Stomach (tissue), 9 donors: ENCODE measurements around the gene LNX2. TPM values are rescaled to one million over a fixed set of nuclear protein-coding genes. Genes with fewer than 3 reads are reported as not detected.

Experiments
- DNase-seq, 2 donors: peaks; one replicate each; pipeline versions ENCODE4 v3.0.0 to v3.0.0-alpha.2; 2013 to 2019
- H3K27ac ChIP-seq, 5 donors: fragments of 200-600 bp in 4 of 5; sonication (generic) in 4 of 5; one replicate each; pipeline ENCODE4 v1.5.1; 2013 to 2019; ENCODE audit warnings: mild to moderate bottlenecking in 1 of 5, moderate library complexity in 1 of 5
- H3K27me3 ChIP-seq, 3 donors: fragments of 200-600 bp; sonication (generic); one replicate each; pipeline ENCODE4 v1.5.1; 2017 to 2019; ENCODE audit warnings: mixed run types in 1 of 3
- H3K36me3 ChIP-seq, 4 donors: fragments of 200-600 bp; sonication (generic); 1 replicate in 3 of 4; 2 replicates in 1 of 4; pipeline ENCODE4 v1.5.1; 2016 to 2019
- H3K4me1 ChIP-seq, 4 donors: fragments of 200-600 bp; sonication (generic); one replicate each; pipeline ENCODE4 v1.5.1; 2016 to 2019
- H3K4me3 ChIP-seq, 4 donors: fragments of 200-600 bp; sonication (generic) in 3 of 4; one replicate each; pipeline ENCODE4 v1.5.1; 2016 to 2019; ENCODE audit warnings: mild to moderate bottlenecking in 1 of 4
- H3K9me3 ChIP-seq, 4 donors: fragments of 200-600 bp; sonication (generic); one replicate each; pipeline ENCODE4 v1.5.1; 2016 to 2019
- CTCF ChIP-seq, 7 experiments: fragments of 450-650 bp in 4 of 7; fragments of 200-600 bp in 3 of 7; sonication (generic) in 3 of 7; IDR thresholded peaks; one replicate each; pipeline ENCODE4 v1.5.1; 2016 to 2019; ENCODE audit warnings: antibody characterized with exemption in 7 of 7, control low read depth in 2 of 7, mild to moderate bottlenecking in 1 of 7
- EP300 ChIP-seq: sonication (generic); formaldehyde crosslinking; IDR thresholded peaks from one replicate; pipeline ENCODE4 v1.6.1; 2017; ENCODE audit warnings: antibody characterized with exemption
- POLR2A ChIP-seq, 4 donors: fragments of 450-650 bp; IDR thresholded peaks; one replicate each; pipeline ENCODE4 v1.6.1; 2016; ENCODE audit warnings: antibody characterized with exemption in 4 of 4, control low read depth in 2 of 4, mild to moderate bottlenecking in 1 of 4, moderate library complexity in 1 of 4
- POLR2AphosphoS5 ChIP-seq, 3 donors: sonication (generic); formaldehyde crosslinking; IDR thresholded peaks; one replicate each; pipeline ENCODE4 v1.6.1; 2016; ENCODE audit warnings: antibody characterized with exemption in 3 of 3
- WGBS, 5 donors: extraction: QIAGEN DNeasy Blood & Tissue Kit in 3 of 5; methylation state at CpG; one replicate each; pipeline versions ENCODE4 v1.1.5 to v1.1.7; 2013 to 2018; 5-methylcytosine and 5-hydroxymethylcytosine counted together
- intact Hi-C: fragments of 100-400 bp; cut with DNase I; formaldehyde crosslinking; loops from one replicate; pipeline ENCODE4 v1.15.1; 2023; ENCODE audit warnings: low total_unique reads
- polyA plus RNA-seq, 3 donors: library from polyadenylated mRNA; stranded (reverse); fragments of 200-250 nt; gene quantifications; one replicate each; pipeline ENCODE4 v1.2.3, GENCODE V29; 2013
- total RNA-seq, 5 donors: library from RNA; depleted of rRNA; stranded (reverse); fragments of >200 nt; gene quantifications; one replicate each; pipeline versions ENCODE4 v1.1.0 to v1.2.3, GENCODE V29; 2014 to 2016
- donor health status: healthy with polysubstance abuse.
- donor health status: Bipolar disorder and iron deficiency.
- donor health status: healthy.

LNX2 gene
- total and polyA plus RNA-seq, 8 donors, result 3.5 to 35.7 (median 9.3) TPM

GRCh38 chr13:27638521-27638920, 18.2 kb upstream of the LNX2 start:
- H3K27me3 ChIP-seq, result no peaks in the 10 kb centered on the region
- peaks cover 0 to 77% (median 46%) of the 10 kb centered on the region in 4 donors for H3K4me1 ChIP-seq
- TF ChIP-seq EP300 (no peak), POLR2AphosphoS5 (IDR thresholded peaks at IDR 0.05) (no peak), POLR2A (IDR thresholded peaks at IDR 0.05) (no peak), CTCF (IDR thresholded peaks at IDR 0.05) (no peak)
- no peak overlapping the region for H3K4me3 ChIP-seq
- WGBS, 5 donors, result 41 to 66% (median 61%) methylated on average over 2 of the region's 2 CpGs
- peak overlapping the region in 3 of 5 donors; percentile 28 to 66 (median 45) for H3K27ac ChIP-seq
- peak in 1 of 2 donors; percentile 61 for DNase-seq
- H3K9me3 ChIP-seq, result no peaks in the 10 kb centered on the region
- no peaks in the 10 kb centered on the region for H3K36me3 ChIP-seq
- intact Hi-C loops, result no loop called here

- DNase-seq, result no peak
- intact Hi-C loops, result no loop called here
- Histone ChIP-seq H3K27ac (peak overlapping the region in 3 of 5 donors; percentile 28 to 66 (median 45)), H3K9me3 (no peaks in the 10 kb centered on the region), H3K4me1 (peaks cover 0 to 75% (median 45%) of the 10 kb centered on the region in 4 donors), H3K4me3 (no peak overlapping the region), H3K27me3 (no peaks in the 10 kb centered on the region), H3K36me3 (peaks cover 0 to 2% (median 0%) of the 10 kb centered on the region in 4 donors)
- TF ChIP-seq EP300, result no peak
- no peak for TF ChIP-seq CTCF (IDR thresholded peaks at IDR 0.05)
- whole genome bisulfite sequencing, 5 donors, result 81 to 98% (median 92%) methylated on average over 1 of the region's 1 CpG
Measured at GRCh38 chr13:27638001-27638400, 17.7 kb upstream of the LNX2 start.

GRCh38 chr13:27637289-27637626, 16.9 kb upstream of the LNX2 start:
- Histone ChIP-seq H3K36me3 (peaks cover 0 to 9% (median 4%) of the 10 kb centered on the region in 4 donors), H3K4me1 (peaks cover 0 to 69% (median 42%) of the 10 kb centered on the region in 4 donors), H3K27ac (no peak overlapping the region), H3K4me3 (no peak overlapping the region), H3K9me3 (no peaks in the 10 kb centered on the region), H3K27me3 (no peaks in the 10 kb centered on the region)
- TF ChIP-seq CTCF (IDR thresholded peaks at IDR 0.05) (no peak), POLR2A (IDR thresholded peaks at IDR 0.05) (no peak)
- intact Hi-C loops, result no loop called here
- DNase-seq, result no peak
- WGBS, 5 donors, result 85 to 94% (median 89%) methylated on average over 1 of the region's 1 CpG

- Histone ChIP-seq H3K4me1 (peaks cover 0 to 64% (median 40%) of the 10 kb centered on the region in 4 donors), H3K9me3 (no peaks in the 10 kb centered on the region), H3K4me3 (no peak overlapping the region), H3K27me3 (no peaks in the 10 kb centered on the region), H3K36me3 (peaks cover 0 to 11% (median 4%) of the 10 kb centered on the region in 4 donors), H3K27ac (peak overlapping the region in 1 of 5 donors; percentile 40)
- TF ChIP-seq POLR2A (IDR thresholded peaks at IDR 0.05) (no peak), EP300 (no peak), POLR2AphosphoS5 (IDR thresholded peaks at IDR 0.05) (no peak), CTCF (IDR thresholded peaks at IDR 0.05) (no peak)
- DNase-seq, result no peak
- intact Hi-C loops, result no loop called here
- WGBS, 5 donors, result 42 to 56% (median 45%) methylated on average over 6 of the region's 6 CpGs
Measured at GRCh38 chr13:27636589-27637288, 16.4 kb upstream of the LNX2 start.
